Measurements from ENCODE around the gene GIPC3.
"Not testable (repeated sequence)": the region's sequence is repeated elsewhere in the genome, so short reads cannot be mapped to it uniquely, and the experiment has no call there.

GIPC3 gene

GRCh38 chr19:3627351-3627723, 42.1 kb downstream of the GIPC3 start (continued):
- TF ChIP-seq ZSCAN5A (tag by site-specific recombination; IDR thresholded peaks at IDR 0.05) (0 out of 2 replicates have a peak, but pooled peaks have one; percentile 47), ZNF146 (tag by site-specific recombination; IDR thresholded peaks at IDR 0.05) (no peak), ZNF239 (tag by site-specific recombination; IDR thresholded peaks at IDR 0.05) (no peak), ZNF184 (tag by site-specific recombination; IDR thresholded peaks at IDR 0.05) (0 out of 2 replicates have a peak, but pooled peaks have one; percentile 41), MZF1 (tag by site-specific recombination; IDR thresholded peaks at IDR 0.05; ENCODE audit: borderline replicate concordance) (peak; percentile 96), HIC1 (tag by site-specific recombination; IDR thresholded peaks at IDR 0.05) (peak; percentile 9; the same call in 1 of the 2 replicates), INSM2 (tag by site-specific recombination; IDR thresholded peaks at IDR 0.05) (peak; percentile 25; the same call in 1 of the 2 replicates), ZNF639 (tag by site-specific recombination; IDR thresholded peaks at IDR 0.05) (peak; percentile 48; the same call in 1 of the 2 replicates), KLF9 (tag by site-specific recombination; IDR thresholded peaks at IDR 0.05; ENCODE audit: low read depth) (no peak), ZSCAN30 (tag by site-specific recombination; IDR thresholded peaks at IDR 0.05) (peak; percentile 52; the same call in 1 of the 2 replicates), ZNF24 (tag by site-specific recombination; IDR thresholded peaks at IDR 0.05) (peak; percentile 55; the same call in 1 of the 2 replicates), BCL11B (tag by site-specific recombination; IDR thresholded peaks at IDR 0.05; ENCODE audit: low read depth) (0 out of 2 replicates have a peak, but pooled peaks have one; percentile 48)

- peaks cover 0 to 16% of the 10 kb centered on the region in 2 experiments; a peak in 1 of 3 replicates for H3K36me3 ChIP-seq (ENCODE audit: control insufficient read depth in 2 of 2, insufficient read depth in 1 of 2, low read length in 2 of 2)
- POLR2A ChIA-PET = interaction anchor here (0.6 kb wide), 1 partner anchor 12 kb away, joined by 3 read pairs; no protein-coding TSS in a partner anchor
- CTCF ChIA-PET = not testable (repeated sequence)
Measured at GRCh38 chr19:3628766-3629165, 43.5 kb downstream of the GIPC3 start.

More at GRCh38 chr19:3628766-3629165, 43.5 kb downstream of the GIPC3 start:
- not testable (repeated sequence) for H3K4me3 ChIP-seq (ENCODE audit: low read depth, low read length); H3K4me1 ChIP-seq (ENCODE audit: control insufficient read depth, insufficient read depth, low read length); H3K27ac ChIP-seq (ENCODE audit: extremely low read depth, low read depth, low read length); H3K9me3 ChIP-seq (ENCODE audit: control insufficient read depth, insufficient read depth, low read depth, low read length)
- TF ChIP-seq GLIS1 (tag by site-specific recombination; IDR thresholded peaks at IDR 0.05) (peak; percentile 21; the same call in 1 of the 2 replicates), PRDM10 (tag by site-specific recombination; IDR thresholded peaks at IDR 0.05) (peak; percentile 70), ZNF362 (tag by site-specific recombination; IDR thresholded peaks at IDR 0.05) (peak; percentile 61; the same call in 1 of the 2 replicates)
